Activated CD4-positive, alpha-beta T cell treated with anti-CD3 and anti-CD28 coated beads, Interleukin-2, amount 50 U/mL, for 4 hours (primary cell): ENCODE measurements around the gene ULK4.
"Not testable (repeated sequence)": the region's sequence is repeated elsewhere in the genome, so short reads cannot be mapped to it uniquely, and the experiment has no call there.

Experiments used
- DNase-seq, 2 experiments: peaks; one replicate each; pipeline ENCODE4 v3.0.0-alpha.2; 2020

The ULK4 gene

GRCh38 chr3:41290306-41290705 is 671.6 kb downstream of the ULK4 start:
- DNase-seq = no peak

- DNase-seq = no peak
Observed at GRCh38 chr3:41288785-41289184, 673.1 kb downstream of the ULK4 start.

DNA sequence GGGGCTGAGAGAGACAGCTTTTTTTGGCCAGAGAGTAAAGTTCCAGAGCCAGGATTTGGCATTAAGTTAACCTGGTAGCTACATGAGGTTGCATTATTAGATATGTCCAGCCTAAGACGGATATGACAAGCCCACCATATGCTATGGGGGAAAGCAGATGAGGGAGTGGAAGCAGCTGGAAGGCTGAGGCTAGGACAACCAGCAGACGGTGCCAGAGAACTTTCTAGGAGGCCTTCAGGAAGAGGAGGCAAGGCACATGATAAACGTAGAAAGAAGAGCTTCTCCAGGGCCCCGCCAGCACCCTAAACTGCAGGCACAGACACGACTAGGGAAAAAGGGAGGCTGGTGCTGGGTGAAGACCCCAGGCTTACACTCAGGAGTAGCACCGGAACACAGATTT is 675.6 kb downstream of the ULK4 start:
- DNase-seq = no peak

DNA sequence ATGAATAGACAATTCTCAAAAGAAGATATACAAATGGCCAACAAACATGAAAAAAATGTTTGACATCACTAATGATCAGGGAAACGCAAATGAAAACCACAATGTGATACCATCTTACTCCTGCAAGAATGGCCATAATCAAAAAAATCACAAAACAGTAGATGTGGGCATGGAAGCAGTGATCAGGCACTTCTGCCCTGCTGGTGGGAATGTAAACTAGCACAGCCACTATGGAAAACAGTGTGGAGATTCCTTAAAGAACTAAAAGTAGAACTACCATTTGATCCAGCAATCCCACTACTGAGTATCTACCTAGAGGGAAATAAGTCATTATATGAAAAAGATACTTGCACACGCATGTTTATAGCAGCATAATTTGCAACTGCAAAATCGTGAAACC is 677.0 kb downstream of the ULK4 start:
- not testable (repeated sequence) for DNase-seq

DNA sequence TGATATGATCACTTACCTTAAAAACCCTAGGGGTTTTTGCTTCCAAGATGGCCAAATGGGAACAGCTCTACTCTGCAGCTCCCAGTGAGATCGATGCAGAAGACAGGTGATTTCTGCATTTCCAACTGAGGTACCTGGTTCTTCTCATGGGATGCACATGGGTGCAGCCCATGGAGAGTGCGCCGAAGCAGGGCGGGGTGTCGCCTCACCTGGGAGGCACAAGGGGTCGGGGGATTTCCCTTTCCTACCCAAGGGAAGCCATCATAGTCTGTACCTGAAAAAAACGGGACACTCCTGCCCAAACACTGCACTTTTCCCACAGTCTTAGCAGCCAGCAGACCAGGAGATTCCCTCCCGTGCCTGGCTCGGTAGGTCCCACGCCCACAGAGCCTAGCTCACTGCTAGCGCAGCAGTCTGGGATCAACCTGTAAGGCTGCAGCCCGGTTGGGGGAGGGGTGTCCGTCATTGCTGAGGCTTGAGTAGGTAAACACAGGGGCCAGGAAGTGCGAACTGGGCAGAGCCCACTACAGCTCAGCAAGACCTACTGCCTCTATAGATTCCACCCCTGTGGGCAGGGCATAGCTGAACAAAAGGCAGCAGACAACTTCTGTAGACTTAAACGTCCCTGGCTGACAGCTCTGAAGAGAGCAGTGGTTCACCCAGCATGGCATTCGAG is 684.0 kb downstream of the ULK4 start:
- no peak for DNase-seq

DNA sequence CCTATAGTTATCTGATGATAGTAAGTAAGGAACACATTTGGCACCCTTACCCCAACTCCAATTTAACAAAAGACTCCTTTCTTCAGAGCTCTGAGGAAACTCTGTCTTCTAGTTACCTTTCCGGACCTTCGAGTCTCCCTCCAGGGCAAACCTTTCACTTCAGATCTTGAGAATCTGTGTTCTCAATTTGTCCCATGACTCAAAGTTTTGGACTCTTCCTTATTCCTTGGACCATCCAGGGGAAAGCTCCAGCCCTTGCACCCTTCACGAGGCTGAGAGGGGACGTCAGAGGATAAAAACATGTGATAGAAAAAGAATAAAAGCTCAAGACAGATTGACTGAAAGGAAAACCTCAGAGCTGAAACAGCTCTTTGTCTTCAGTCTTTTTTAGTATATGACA is 685.7 kb downstream of the ULK4 start:
- no peak for DNase-seq

- DNase-seq = no peak
Observed at GRCh38 chr3:41274944-41275668, 686.8 kb downstream of the ULK4 start.

- DNase-seq = no peak
Observed at GRCh38 chr3:41272667-41273066, 689.2 kb downstream of the ULK4 start.

- no peak for DNase-seq
Observed at GRCh38 chr3:41267975-41268640, 693.8 kb downstream of the ULK4 start.

- DNase-seq = no peak
Observed at GRCh38 chr3:41265823-41266273, 696.1 kb downstream of the ULK4 start.

DNA sequence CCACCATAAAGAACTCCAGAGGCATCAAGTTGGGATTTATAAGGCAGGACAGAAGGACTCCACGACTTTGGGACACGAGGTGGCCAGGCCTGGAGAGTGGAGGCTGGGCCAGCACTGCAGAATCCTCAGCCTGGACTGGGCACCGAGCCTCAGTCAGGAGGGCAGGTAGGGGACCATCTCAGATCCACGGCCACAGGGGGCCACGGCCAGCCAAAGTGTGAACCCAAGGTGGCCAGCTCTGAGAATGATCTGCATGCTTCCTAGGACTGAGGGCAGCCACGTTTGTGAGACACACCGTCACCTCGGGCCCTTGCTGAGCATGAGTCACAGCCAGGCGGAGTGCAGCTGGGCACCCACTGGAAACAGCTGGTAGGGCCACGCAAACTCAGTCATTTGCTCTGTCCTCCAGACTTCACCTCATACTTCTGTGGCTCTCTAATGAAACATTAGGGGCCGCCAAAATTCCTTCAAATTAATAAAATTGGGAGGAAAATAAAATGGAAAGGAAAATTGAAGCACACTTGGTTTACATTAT is 696.8 kb downstream of the ULK4 start:
- no peak for DNase-seq

DNA sequence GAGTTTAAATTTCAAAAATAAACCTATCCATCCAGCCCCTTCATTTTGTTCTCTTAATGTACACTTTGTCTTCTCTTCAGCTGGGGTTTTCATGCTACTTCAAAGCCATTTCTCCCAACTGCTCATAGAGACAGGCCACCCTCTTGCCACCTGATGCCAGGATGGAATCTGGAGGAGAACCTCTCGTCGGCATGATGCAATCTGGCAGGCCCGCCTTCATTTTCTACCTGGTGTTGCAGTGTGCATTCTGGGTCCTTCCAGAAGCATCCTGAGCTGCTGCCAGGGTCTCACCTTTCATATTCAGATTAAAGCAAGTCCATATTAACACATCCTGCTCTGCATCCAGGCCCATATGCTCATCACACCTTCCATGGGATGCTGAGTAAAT is 701.8 kb downstream of the ULK4 start:
- DNase-seq = no peak

GRCh38 chr3:41259449-41260062 is 702.3 kb downstream of the ULK4 start:
- no peak for DNase-seq

DNA sequence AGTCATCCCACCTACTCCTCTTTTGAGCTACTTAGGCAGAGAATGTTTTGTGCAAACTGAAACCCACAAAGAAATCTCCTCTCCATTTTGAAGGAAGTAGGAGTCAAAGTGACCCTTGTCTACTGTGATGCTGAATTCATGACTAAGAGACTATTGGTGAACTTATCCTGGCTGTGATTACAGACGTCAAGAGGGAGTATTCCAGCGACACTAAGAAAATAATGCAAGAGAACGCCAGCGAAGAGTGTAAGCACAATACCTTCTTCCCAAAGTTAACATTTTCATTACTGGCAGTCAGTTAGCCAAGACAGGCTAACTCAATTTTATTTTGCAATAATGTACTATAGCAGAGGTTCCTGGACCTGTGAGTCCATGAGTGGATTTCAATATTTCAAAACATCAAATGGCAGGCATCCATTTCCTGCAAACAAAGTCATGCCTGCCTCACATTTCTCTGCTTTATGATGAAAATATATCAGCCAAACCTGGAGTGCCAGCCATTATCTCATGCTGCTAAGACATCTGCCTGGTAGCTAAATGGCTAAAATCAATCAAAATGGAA is 703.6 kb downstream of the ULK4 start:
- no peak for DNase-seq

- no peak for DNase-seq
Observed at GRCh38 chr3:41251593-41251992, 710.3 kb downstream of the ULK4 start.

GRCh38 chr3:41250825-41251224 is 711.1 kb downstream of the ULK4 start:
- DNase-seq = no peak

DNA sequence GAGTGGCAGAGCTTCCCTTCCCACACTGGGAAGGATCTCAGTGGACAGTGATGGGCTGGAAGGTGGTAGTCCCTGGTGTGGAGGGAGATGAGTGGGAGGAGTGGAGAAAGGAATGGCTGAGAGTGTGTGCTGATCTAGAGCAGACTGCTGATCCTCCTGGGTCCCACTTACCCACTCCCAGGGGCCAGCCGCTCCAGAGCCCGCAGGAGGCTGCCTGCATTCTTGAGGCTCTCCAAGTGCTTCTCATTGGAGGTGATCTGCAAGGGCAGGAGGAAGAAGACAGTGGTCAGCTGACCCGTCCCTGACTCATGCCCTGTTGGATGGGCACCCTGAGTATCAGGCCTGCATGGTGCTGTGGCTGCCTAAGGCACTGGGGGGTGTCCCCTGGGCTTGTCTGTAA is 712.6 kb downstream of the ULK4 start:
- no peak for DNase-seq

- DNase-seq = no peak
Observed at GRCh38 chr3:41248525-41248924, 713.4 kb downstream of the ULK4 start.

DNA sequence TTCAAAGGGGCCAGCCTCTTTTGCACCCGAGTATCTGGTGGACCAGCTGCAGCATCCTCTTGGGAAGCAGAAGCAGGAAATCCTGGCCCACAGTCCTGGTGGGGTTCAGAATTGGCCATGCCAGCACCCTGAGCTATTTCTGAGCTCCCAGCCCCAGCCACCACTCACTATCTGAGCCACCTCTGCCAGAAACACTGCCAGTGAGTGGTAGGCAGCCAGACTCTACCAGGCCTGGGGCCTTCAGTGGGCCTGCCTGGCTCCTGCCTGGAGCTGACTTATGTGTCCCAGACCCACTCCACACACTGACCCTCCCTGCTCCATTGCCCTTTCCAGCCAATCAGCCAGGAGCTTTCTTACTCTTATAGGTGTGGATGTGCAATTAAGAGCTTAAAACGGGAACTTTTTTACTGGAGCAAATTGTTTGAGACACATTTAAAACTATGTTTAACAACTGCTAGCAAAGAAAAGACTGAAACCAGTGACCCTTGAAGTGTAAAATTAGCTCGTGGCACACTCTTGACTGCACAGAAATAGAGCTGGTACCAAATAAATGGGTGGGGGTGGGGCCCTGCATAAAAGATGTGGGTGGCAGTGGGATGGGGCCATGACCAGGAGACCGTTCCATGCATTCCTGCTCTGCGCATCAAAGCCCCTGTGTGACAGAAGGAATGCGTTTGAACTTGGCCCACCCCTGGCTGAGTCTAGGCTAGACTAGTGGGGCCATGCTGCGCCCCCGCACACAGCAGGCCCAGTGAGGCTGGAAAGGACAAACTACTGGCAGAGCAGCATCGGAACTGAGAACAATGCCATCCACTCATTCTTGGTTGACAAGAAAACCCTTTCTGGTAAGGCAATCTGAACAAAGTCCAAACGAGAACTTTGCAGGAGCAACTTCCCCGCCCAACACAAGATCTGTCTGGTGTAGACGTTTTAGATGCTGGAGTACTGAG is 714.6 kb downstream of the ULK4 start:
- DNase-seq = no peak

DNA sequence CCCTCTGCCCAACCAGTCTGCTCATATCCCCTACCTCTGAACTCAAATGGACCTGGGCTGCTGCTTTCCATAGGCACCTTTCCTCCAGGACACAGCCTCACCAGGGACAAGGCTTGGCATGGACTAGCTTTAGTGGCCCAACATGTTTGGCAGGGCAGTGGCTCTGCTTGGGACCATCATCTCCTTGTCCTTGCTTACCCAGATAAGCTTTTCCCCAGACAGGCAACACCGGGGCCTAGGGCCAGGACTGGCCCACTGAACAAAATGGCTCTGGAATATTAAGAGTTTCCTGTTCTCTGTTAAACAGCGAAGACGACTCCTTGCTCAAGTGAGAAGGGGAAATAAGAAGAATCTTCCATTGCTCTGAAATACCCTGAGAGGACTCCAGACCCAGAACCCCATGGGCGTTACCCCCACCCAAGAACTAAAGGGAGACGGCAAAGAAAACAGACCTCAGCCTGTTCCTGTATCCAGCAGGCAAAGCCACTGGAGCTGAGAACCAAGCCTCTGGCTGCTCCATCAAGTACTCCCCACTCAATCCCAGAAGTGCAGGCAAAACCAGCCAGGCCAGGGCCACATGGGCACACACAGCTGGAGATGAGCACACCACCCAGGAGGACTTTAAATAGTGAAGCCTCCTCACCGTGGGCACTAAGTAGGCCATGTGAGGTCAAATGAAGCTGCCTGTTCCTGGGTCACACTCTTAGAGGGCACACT is 717.1 kb downstream of the ULK4 start:
- no peak for DNase-seq

- no peak for DNase-seq
Observed at GRCh38 chr3:41243183-41243582, 718.7 kb downstream of the ULK4 start.
